Measurements from ENCODE around the gene CNTN6.
"Not testable (repeated sequence)": the region's sequence is repeated elsewhere in the genome, so short reads cannot be mapped to it uniquely, and the experiment has no call there.

CNTN6 gene

GRCh38 chr3:1275495-1275894 is 182.7 kb downstream of the CNTN6 start:
- DNase-seq (ENCODE audit: low read depth, low spot score) = no peak

DNA sequence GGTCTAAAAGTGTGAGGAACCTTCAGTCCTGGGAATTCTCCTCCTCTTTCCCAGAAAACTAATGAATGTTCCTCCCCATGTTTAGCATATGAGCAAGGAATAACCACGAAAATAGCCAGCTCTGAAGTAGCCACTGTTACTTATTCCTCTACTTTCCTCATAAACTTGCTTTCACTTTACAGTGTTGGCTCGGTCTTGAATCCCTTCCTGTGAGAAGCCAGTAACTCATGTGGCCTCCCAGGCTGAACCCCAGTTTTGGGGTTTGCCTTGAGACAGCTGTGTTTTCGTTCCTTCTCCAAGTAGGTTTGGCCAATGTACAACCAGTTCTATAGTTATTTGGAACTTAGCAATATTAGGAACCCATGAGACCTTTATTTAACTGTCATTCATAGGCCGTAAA is 195.0 kb downstream of the CNTN6 start:
- DNase-seq (ENCODE audit: low read depth, low spot score) = no peak

DNA sequence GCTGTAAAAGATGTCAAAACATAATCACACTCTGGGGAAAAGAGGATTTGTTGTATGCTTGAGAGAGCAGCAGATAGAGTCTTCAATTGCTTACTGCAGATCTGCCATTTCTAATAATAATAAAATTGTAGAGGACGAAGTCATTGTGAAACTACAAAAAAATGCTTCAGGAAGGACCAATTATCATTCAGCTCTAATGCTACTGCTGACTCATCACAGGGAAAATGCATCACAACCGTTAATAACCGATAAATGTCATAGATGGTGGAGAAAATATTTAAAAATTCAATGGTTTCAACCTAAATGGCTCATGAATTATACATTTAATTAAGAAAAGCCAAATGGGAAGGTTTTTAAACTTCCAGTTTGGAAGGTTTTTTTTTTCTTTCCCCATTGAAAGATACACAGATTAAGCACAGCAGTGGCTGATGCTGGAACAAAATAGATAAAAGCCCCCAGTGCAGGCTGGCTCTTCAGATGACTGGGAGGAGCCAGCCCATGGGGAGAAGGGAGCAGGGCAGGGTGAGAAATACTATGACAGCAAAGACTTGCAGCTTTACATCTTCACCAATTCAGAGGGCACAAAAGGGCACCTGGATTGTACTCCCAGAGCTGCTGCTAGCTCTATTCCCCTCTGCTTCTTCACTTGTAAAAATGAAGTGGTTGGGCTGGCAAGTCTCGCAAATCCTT is 196.1 kb downstream of the CNTN6 start:
- DNase-seq (ENCODE audit: low read depth, low spot score) = no peak

DNA sequence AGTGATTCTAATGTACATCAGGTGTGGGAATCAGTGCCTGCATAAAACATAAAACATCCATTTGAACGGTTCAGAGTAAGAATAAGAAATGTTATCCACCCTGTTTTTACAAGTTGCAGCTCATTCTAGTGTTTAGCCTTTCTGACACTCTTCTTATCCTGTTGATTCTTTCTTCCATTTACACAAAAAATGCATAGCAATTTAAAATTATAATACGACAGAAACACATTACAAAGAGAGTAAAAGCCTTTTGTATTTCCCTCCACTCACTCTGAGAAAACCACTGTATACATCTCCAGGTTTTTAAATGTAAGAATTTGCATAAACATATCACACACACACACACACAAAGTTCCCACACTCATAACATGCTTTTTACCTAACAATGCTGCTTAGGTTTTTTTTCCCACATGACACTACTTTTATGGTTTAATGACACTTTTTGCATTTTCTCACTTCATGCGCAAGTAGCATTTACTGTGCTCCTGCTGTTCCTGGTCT is 199.8 kb downstream of the CNTN6 start:
- DNase-seq (ENCODE audit: low read depth, low spot score) = no peak

GRCh38 chr3:1294586-1294985 is 201.8 kb downstream of the CNTN6 start:
- DNase-seq (ENCODE audit: low read depth, low spot score) = no peak

DNA sequence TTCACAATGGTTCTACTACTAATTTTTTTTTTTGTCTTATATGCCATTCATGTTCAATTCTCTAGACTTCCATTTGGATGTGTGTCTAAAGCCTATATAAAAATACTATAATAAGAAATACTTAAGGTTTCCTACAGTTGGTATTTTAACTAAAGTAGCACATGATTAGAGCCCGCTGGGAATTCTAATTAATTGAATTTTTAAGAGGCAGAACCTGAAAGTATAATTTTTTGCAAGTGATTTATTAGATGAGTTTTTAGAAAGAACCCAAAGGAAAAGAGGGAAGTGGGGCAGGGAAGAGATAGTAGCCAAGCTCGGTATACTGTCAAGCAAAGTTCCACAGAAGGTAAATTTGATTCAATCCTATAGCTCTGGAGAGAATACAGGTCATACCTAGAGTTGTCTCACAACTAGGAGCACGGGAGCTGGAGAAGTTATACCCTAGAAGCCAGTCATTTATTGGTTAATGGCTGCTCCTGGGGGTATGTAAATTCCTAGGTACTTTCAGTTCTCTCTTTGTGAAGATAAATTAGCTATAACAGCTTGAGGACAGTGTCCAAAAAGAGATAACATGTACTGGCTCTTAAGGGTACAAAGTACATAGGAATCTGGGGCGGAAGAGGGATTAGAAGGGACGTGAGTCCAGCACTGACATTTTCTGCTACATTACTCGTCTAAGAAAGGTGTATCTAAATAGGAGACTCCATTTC is 225.6 kb downstream of the CNTN6 start:
- DNase-seq (ENCODE audit: low read depth, low spot score) = no peak

GRCh38 chr3:1326546-1326945 is 233.7 kb downstream of the CNTN6 start:
- DNase-seq (ENCODE audit: low read depth, low spot score) = no peak

GRCh38 chr3:1330107-1330506 is 237.3 kb downstream of the CNTN6 start:
- no peak for DNase-seq (ENCODE audit: low read depth, low spot score)

DNA sequence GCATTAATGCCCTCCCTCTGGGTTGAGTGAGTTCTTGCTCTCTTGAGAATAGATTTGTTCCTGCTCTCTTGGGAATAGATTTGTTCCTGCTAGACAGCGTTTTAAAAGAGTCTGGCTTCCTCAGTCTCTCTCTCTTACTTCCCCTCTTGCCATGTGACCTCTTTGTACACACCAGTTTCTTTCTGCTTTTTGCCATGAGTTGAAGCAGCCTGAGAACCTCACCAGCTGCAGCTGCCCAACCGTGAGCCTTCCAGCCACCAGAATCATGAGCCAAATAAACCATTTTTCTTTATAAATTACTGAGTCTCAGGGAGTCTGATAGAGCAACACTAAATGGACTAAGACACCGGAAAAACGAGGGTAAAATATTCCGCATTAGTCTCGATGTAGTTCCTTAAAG is 253.6 kb downstream of the CNTN6 start:
- DNase-seq (ENCODE audit: low read depth, low spot score) = no peak

GRCh38 chr3:1348547-1348946 is 255.7 kb downstream of the CNTN6 start:
- no peak for DNase-seq (ENCODE audit: low read depth, low spot score)

GRCh38 chr3:1350885-1351284 is 258.1 kb downstream of the CNTN6 start:
- DNase-seq (ENCODE audit: low read depth, low spot score) = no peak

- DNase-seq (ENCODE audit: low read depth, low spot score) = no peak
These were observed 262.9 kb downstream of the CNTN6 start for GRCh38 chr3:1355691-1356090.

- DNase-seq (ENCODE audit: low read depth, low spot score) = no peak
These were observed 263.3 kb downstream of the CNTN6 start for GRCh38 chr3:1356101-1356500.

- DNase-seq (ENCODE audit: low read depth, low spot score) = no peak
These were observed 272.7 kb downstream of the CNTN6 start for GRCh38 chr3:1365528-1365927.

GRCh38 chr3:1374471-1374870 is 281.6 kb downstream of the CNTN6 start:
- DNase-seq (ENCODE audit: low read depth, low spot score) = no peak

DNA sequence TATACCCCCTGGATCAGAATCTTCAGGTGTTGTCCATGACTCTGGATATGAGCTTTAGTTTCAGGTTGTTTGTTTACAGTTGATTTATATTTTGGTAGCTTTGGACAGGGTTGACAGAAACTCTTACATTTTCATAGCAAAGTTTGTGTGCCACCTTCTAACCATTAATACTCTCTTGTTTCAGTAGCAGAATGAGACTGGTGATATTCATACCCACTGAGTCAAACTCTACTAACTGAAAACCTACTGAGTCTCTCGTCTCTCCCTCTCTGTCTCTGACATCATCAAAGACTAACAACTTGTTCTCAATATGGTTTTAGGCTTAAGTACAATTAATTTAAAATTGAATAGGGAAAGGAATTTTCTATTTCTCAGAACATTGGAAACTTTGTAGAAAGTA is 282.3 kb downstream of the CNTN6 start:
- no peak for DNase-seq (ENCODE audit: low read depth, low spot score)

DNA sequence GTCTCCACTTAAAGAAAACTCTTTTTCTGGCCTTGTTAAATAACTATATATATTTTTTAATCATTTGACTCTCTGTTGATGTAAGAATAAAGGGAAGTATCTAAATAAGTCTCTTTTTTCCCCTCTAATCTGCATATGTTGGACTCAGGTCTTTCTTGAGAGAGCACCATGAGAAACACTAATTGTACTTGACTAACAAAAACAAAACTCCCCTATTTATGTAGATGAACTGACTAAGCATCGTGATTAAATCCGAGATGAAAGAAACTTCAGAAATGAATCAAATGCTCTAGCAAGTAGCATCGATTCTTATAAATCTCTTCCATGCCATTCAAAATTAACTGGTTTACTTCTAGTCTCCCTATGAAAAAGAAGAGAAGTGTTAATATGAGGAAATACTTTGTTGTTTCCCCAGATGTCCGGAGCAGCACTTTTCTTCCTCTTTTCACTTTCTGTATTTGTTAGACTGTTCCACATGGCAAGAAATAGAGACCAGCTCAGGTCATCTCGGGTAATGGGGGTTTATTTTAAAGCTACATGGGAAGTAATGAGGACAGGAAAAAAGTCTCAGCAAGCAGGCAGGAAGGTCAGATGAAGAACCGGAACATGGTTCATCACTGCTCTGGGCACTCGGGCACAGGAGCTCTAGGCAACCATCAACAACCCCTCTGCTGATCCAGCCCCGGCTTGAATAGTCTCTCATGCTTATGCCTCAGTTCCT is 288.3 kb downstream of the CNTN6 start:
- no peak for DNase-seq (ENCODE audit: low read depth, low spot score)

- DNase-seq (ENCODE audit: low read depth, low spot score) = no peak
These were observed 288.8 kb downstream of the CNTN6 start for GRCh38 chr3:1381647-1382036.

DNA sequence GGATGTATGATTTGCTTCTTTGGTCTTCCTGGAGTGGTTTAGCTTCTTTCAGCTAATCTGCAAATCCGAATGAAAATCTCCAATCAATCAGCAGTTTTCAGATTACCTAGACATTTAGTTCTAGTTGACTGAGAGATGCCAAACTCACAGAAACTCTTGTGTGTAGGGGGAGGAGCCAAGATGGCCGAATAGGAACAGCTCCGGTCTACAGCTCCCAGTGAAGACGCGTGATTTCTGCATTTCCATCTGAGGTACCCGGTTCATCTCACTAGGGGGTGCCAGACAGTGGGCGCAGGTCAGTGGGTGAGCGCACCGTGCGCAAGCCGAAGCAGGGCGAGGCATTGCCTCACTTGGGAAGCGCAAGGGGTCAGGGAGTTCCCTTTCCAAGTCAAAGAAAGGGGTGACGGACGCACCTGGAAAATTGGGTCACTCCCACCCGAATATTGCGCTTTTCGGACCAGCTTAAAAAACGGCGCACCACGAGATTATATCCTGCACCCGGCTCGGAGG is 294.6 kb downstream of the CNTN6 start:
- not testable (repeated sequence) for DNase-seq (ENCODE audit: low read depth, low spot score)

DNA sequence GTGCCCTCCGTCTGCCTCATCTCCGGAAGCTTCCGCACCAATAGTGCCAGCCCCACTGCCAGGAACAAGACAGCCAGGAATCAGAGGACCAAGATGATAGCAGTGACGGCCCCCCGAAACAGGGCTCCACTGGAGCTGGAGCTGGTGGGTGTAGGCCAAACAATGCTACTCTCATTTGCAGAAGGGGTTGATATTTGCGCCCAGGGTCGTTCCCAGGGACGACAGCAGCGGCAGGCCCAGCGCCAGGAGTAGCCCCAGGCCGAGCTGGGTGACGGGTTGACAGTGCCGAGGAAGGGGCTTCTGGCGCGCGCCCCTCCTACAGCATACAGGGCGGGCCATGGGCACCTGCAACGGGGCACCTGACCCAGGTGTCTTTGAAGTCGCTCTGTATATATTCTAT is 301.4 kb downstream of the CNTN6 start:
- no peak for DNase-seq (ENCODE audit: low read depth, low spot score)

GRCh38 chr3:1400571-1400970 is 307.7 kb downstream of the CNTN6 start:
- DNase-seq (ENCODE audit: low read depth, low spot score) = no peak

DNA sequence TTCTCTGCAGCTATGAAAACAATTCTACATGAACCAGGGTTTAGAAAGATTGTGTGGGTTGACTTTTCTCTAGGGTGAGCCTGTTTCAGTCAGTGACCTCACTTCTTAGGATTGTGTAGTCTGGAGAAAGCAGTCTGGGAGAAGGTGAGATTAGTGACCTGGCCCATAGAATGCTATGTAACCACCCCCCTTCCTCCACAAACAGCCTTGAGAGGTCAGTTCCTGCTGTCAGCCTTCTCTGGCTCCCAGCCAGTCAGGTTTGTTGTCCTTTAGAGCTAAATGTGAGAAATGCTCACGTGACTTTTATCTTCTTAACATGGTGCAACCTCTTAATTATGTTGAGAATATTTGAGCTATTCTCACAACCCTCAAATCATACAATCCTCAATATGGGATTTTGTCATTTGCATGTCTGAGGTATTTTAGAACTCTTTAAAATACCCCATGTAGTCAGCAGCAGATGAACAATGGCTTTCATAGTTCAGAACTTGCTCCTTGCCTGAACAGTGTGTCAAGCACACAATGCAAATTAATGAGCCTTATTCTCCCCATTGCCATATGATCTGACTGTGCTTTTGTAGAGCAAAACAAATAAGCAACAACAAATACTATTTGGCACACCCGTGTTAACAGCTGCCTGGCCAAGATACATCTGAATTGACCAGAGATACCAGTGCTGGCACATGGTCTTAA is 311.6 kb downstream of the CNTN6 start:
- DNase-seq (ENCODE audit: low read depth, low spot score) = no peak
